DMS153 treated with DMSO at 0.1 percent for 48 hours (cell line): ENCODE measurements around the gene MROH2B.

Source experiments
- DNase-seq: peaks from one replicate; lab custom pipeline; 2025; ENCODE audit not compliant: unreplicated experiment; lab: John Stamatoyannopoulos, UW

MROH2B gene

GRCh38 chr5:40973364-40974004 lies 97.7 kb downstream of the MROH2B start:
- DNase-seq: no peak

GRCh38 chr5:40972434-40972833 lies 98.7 kb downstream of the MROH2B start:
- no peak for DNase-seq

- no peak for DNase-seq
These were observed 108.8 kb downstream of the MROH2B start for GRCh38 chr5:40962207-40962955.

GRCh38 chr5:40960037-40960436 lies 111.1 kb downstream of the MROH2B start:
- DNase-seq: no peak

- no peak for DNase-seq
These were observed 112.3 kb downstream of the MROH2B start for GRCh38 chr5:40958811-40959210.

GRCh38 chr5:40957048-40957447 lies 114.1 kb downstream of the MROH2B start:
- no peak for DNase-seq

- no peak for DNase-seq
These were observed 115.8 kb downstream of the MROH2B start for GRCh38 chr5:40955313-40955712.
